K562 (cell line): ENCODE measurements around the gene SKIC2. TPM values are rescaled to one million over a fixed set of nuclear protein-coding genes. Genes with fewer than 3 reads are reported as not detected.

Experiments
- BRD4 ChIP-seq: fragments of 200-600 bp; sonication (generic); IDR thresholded peaks from 2 replicates; pipeline ENCODE4 v1.6.1; 2017; ENCODE audit warnings: inconsistent platforms
- CBX3 ChIP-seq, 2 experiments: IDR thresholded peaks; 1 replicate in 1 of 2; 2 replicates in 1 of 2; pipeline ENCODE4 v1.6.1; 2012; ENCODE audit warnings: inconsistent platforms in 2 of 2, low read length in 2 of 2, borderline replicate concordance in 1 of 2, control low read depth in 1 of 2
- CBX5 ChIP-seq: IDR thresholded peaks from 2 replicates; pipeline ENCODE4 v1.6.1; 2014; ENCODE audit warnings: low read depth, borderline replicate concordance
- CEBPG ChIP-seq, 3 experiments: fragments of 200-800 bp in 1 of 3; sonication (Bioruptor generic) in 1 of 3; sonication (generic) in 1 of 3; formaldehyde crosslinking in 1 of 3; IDR thresholded peaks in 2 of 3; conservative IDR thresholded peaks in 1 of 3; 2 replicates each; pipeline versions ENCODE4 v1.6.1 to v1.8.0; 2016 to 2022; ENCODE audit warnings: missing compliant biosample characterization in 2 of 3, missing genetic modification characterization in 2 of 3, mild to moderate bottlenecking in 1 of 3, missing genetic modification reagents in 1 of 3
- CHD2 ChIP-seq: IDR thresholded peaks from 2 replicates; pipeline ENCODE4 v1.6.1; 2011; ENCODE audit warnings: low read depth, low read length
- ETS2 ChIP-seq: IDR thresholded peaks from 2 replicates; pipeline ENCODE4 v1.6.1; 2016; ENCODE audit warnings: borderline replicate concordance, missing genetic modification characterization, mild to moderate bottlenecking, moderate library complexity, missing compliant biosample characterization; ENCODE audit not compliant: poor library complexity, severe bottlenecking
- ETV5 ChIP-seq: sonication (generic); formaldehyde crosslinking; IDR thresholded peaks from 2 replicates; pipeline ENCODE4 v1.4.0; 2020; ENCODE audit warnings: low read depth, mild to moderate bottlenecking, missing genetic modification reagents
- GATA2 ChIP-seq: sonication (generic); formaldehyde crosslinking; IDR thresholded peaks from 2 replicates; pipeline ENCODE4 v1.4.0; 2020; ENCODE audit warnings: mild to moderate bottlenecking, missing genetic modification reagents
- HNRNPUL1 ChIP-seq: fragments of 200-400 bp; formaldehyde crosslinking; IDR thresholded peaks from 2 replicates; pipeline ENCODE4 v1.6.1; 2017; ENCODE audit warnings: low read length
- MTA3 ChIP-seq: fragments of 450-650 bp; formaldehyde crosslinking; IDR thresholded peaks from 2 replicates; pipeline ENCODE4 v1.6.1; 2017; ENCODE audit warnings: mild to moderate bottlenecking, borderline replicate concordance
- PHF21A ChIP-seq: fragments of 450-650 bp; IDR thresholded peaks from 2 replicates; pipeline ENCODE4 v1.6.1; 2017; ENCODE audit warnings: low read depth, borderline replicate concordance
- PHF8 ChIP-seq: fragments of 200-600 bp; sonication (generic); IDR thresholded peaks from 2 replicates; pipeline ENCODE4 v1.6.1; 2012; ENCODE audit warnings: mixed run types, mild to moderate bottlenecking, inconsistent platforms, low read length, moderate library complexity, borderline replicate concordance
- RBM14 ChIP-seq: fragments of 200-400 bp; formaldehyde crosslinking; IDR thresholded peaks from 2 replicates; pipeline ENCODE4 v1.6.1; 2018; ENCODE audit warnings: low read depth, mild to moderate bottlenecking, low read length, moderate library complexity, borderline replicate concordance; ENCODE audit not compliant: insufficient read depth
- RBM17 ChIP-seq: fragments of 200-400 bp; formaldehyde crosslinking; IDR thresholded peaks from 2 replicates; pipeline ENCODE4 v1.6.1; 2017; ENCODE audit warnings: low read depth, mild to moderate bottlenecking, low read length, borderline replicate concordance
- RREB1 ChIP-seq: fragments of 250-450 bp; sonication (Bioruptor Pico); IDR thresholded peaks from 2 replicates; pipeline ENCODE4 v1.4.0; 2020
- ZBTB33 ChIP-seq: sonication (generic); formaldehyde crosslinking; IDR thresholded peaks from 2 replicates; pipeline ENCODE4 v1.8.1; 2023; ENCODE audit warnings: mild to moderate bottlenecking, missing genetic modification reagents
- ZNF354B ChIP-seq: fragments of 250-450 bp; sonication (Bioruptor Pico); IDR thresholded peaks from 2 replicates; pipeline ENCODE4 v1.4.0; 2020
- ZNF395 ChIP-seq: fragments of 200-800 bp; sonication (Bioruptor generic); IDR thresholded peaks from 2 replicates; pipeline ENCODE4 v1.6.1; 2017; ENCODE audit warnings: missing genetic modification characterization, missing compliant biosample characterization
- polyA plus RNA-seq, 8 experiments: library from polyadenylated mRNA; depleted of rRNA in 4 of 8; stranded (reverse) in 5 of 8; unstranded in 3 of 8; fragments of >200 nt; fragmentation: Nextera tagmentation in 2 of 8; fragmentation: Illumina TruSeq in 1 of 8; extraction: Ambion mirVana in 2 of 8; extraction: Trizol in 1 of 8; gene quantifications; 2 replicates each; pipeline versions ENCODE4 v1.2.1 to v1.2.3, GENCODE V29; 2011 to 2014; ENCODE audit warnings: inconsistent platforms in 1 of 8, missing spikeins in 1 of 8
- total RNA-seq, 7 experiments: library from RNA; depleted of rRNA in 6 of 7; stranded (reverse); fragments of >200 nt in 6 of 7; fragmentation: Illumina TruSeq in 2 of 7; extraction: Trizol in 2 of 7; gene quantifications; 2 replicates each; pipeline versions ENCODE4 v1.2.1 to v1.2.3, GENCODE V29; 2011 to 2021; ENCODE audit warnings: low replicate concordance in 1 of 7

SKIC2 gene
- total and polyA plus RNA-seq, 9 of the 15 experiments (the other 6 are each of a cell fraction or from before 2014, with no cell fraction given) = 3.3 to 94.6 (median 38.8) TPM

- TF ChIP-seq RREB1 (CRISPR knock-in tag) (no peak; the same call in 1 of the 2 replicates), CHD2 (peak; percentile 93), ETV5 (CRISPR knock-in tag) (peak; percentile 64; the same call in 1 of the 2 replicates), BRD4 (no peak), CBX3 (IDR thresholded peaks at IDR 0.05; ENCODE audit: borderline replicate concordance in 1 of 2, low read length in 2 of 2) (peak in 1 of 2 experiments; percentile 76; a peak in 2 of 3 replicates), RBM14 (no peak), GATA2 (CRISPR knock-in tag) (no peak), ZBTB33 (no peak; the same call in 1 of the 2 replicates), HNRNPUL1 (no peak), ZNF354B (CRISPR knock-in tag) (no peak), PHF21A (no peak), ZNF395 (CRISPR knock-in tag) (peak; percentile 92), RBM17 (no peak), CEBPG (CRISPR knock-in tag; IDR thresholded peaks at IDR 0.05) (peak; percentile 98), CEBPG (tag; conservative IDR thresholded peaks at IDR 0.05 in 1 of 2, IDR thresholded peaks at IDR 0.05 in 1 of 2) (peak; percentile 100), MTA3 (peak; percentile 100), CBX5 (no peak), ETS2 (tag) (no peak), PHF8 (peak; percentile 73; the same call in 1 of the 2 replicates)
These were observed 13.2 kb downstream of the SKIC2 start, which contains the start of gene DXO (continued) for GRCh38 chr6:31971993-31972708.
